ENCODE results near the gene PLOD2. TPM values are rescaled to one million over a fixed set of nuclear protein-coding genes. Genes with fewer than 3 reads are reported as not detected.

PLOD2 gene
- total RNA-seq, 1 experiment from 2014 or later, result 158 TPM

- in situ Hi-C loops (cut with HindIII; ENCODE audit: low pct_unique_long_range_greater_than_20kb, low sequenced_read_pairs) (no loop called here), intact Hi-C loops (cut with micrococcal nuclease; ENCODE audit: unreplicated experiment) (no loop called here)
- H3K36me3 ChIP-seq (ENCODE audit: control insufficient read depth, insufficient read depth, low read length), result no peaks in the 10 kb centered on the region
- H3K4me1 ChIP-seq (ENCODE audit: control insufficient read depth, insufficient read depth, low read length), result no peaks in the 10 kb centered on the region
- BruUV-seq (replicated peaks), result no TSS peak
- H3K27me3 ChIP-seq (ENCODE audit: control insufficient read depth, insufficient read depth, low read length), result no peaks in the 10 kb centered on the region
- H3K9me3 ChIP-seq (ENCODE audit: control insufficient read depth, insufficient read depth, low read depth, low read length), result no peaks in the 10 kb centered on the region
- CTCF ChIA-PET, result interaction anchor here (1.0 kb wide), 1 partner anchor 15 kb away, joined by 3 read pairs; no protein-coding TSS in a partner anchor
- no peak for ATAC-seq
- no peak overlapping the region for H3K27ac ChIP-seq (ENCODE audit: low read length)
- DNase-seq (ENCODE audit: low read depth, low spot score), result no peak
- no peak overlapping the region for H3K4me3 ChIP-seq (ENCODE audit: low read depth in 2 of 2, low read length in 2 of 2)
- TF ChIP-seq CTCF (IDR thresholded peaks at IDR 0.05) (no peak), SIN3A (IDR thresholded peaks at IDR 0.05; ENCODE audit: borderline replicate concordance, insufficient read depth, low read depth, low read length) (no peak), POLR2AphosphoS5 (IDR thresholded peaks at IDR 0.05; ENCODE audit: low read depth, low read length) (no peak), TCF7L2 (IDR thresholded peaks at IDR 0.05; ENCODE audit: low read depth, low read length) (no peak), REST (IDR thresholded peaks at IDR 0.05; ENCODE audit: insufficient read depth in 1 of 2, low read depth in 2 of 2, low read length in 1 of 2) (no peak)
- POLR2A ChIA-PET, result no interaction called here
These were observed 42.8 kb upstream of the PLOD2 start for GRCh38 chr3:146203776-146204175.

- in situ Hi-C loops (cut with HindIII; ENCODE audit: low pct_unique_long_range_greater_than_20kb, low sequenced_read_pairs), result no loop called here
- no TSS peak for BruUV-seq (replicated peaks)
These were observed 39.7 kb upstream of the PLOD2 start for GRCh38 chr3:146200461-146201220.

More at GRCh38 chr3:146200461-146201220, 39.7 kb upstream of the PLOD2 start:
- TF ChIP-seq SIN3A (IDR thresholded peaks at IDR 0.05; ENCODE audit: borderline replicate concordance, insufficient read depth, low read depth, low read length) (no peak), POLR2AphosphoS5 (IDR thresholded peaks at IDR 0.05; ENCODE audit: low read depth, low read length) (no peak), REST (IDR thresholded peaks at IDR 0.05; ENCODE audit: insufficient read depth in 1 of 2, low read depth in 2 of 2, low read length in 1 of 2) (no peak), TCF7L2 (IDR thresholded peaks at IDR 0.05; ENCODE audit: low read depth, low read length) (no peak), CTCF (IDR thresholded peaks at IDR 0.05) (no peak)
- no peak overlapping the region for H3K4me3 ChIP-seq (ENCODE audit: low read depth in 2 of 2, low read length in 2 of 2)
- ChIA-PET POLR2A (no interaction called here), CTCF (no interaction called here)
- H3K27me3 ChIP-seq (ENCODE audit: control insufficient read depth, insufficient read depth, low read length), result no peaks in the 10 kb centered on the region
- ATAC-seq (no peak), DNase-seq (ENCODE audit: low read depth, low spot score) (no peak)
- no peaks in the 10 kb centered on the region for H3K4me1 ChIP-seq (ENCODE audit: control insufficient read depth, insufficient read depth, low read length)
- no peaks in the 10 kb centered on the region for H3K36me3 ChIP-seq (ENCODE audit: control insufficient read depth, insufficient read depth, low read length)
- no peaks in the 10 kb centered on the region for H3K9me3 ChIP-seq (ENCODE audit: control insufficient read depth, insufficient read depth, low read depth, low read length)
- H3K27ac ChIP-seq (ENCODE audit: low read length), result no peak overlapping the region
- intact Hi-C loops (cut with micrococcal nuclease; ENCODE audit: unreplicated experiment), result no loop called here

Data from Panc1 (cell line).